Measurements from ENCODE around the gene ZCWPW1.

Gene ZCWPW1
- total RNA-seq, result 6.7 to 11.6 (median 9.9) reads per million in 3 donors

GRCh38 chr7:100428199-100428966, at the start of gene ZCWPW1:
TSS of gene ZCWPW1 (minus strand) at chr7:100428703. CDS start at chr7:100420649, 8,054 bp downstream.
- peak within 1 kb of the TSS; percentile 86 for H3K4me3 ChIP-seq (ENCODE audit: insufficient read depth, low read depth, low read length, poor library complexity, severe bottlenecking)
- H3K9me3 ChIP-seq (ENCODE audit: control insufficient read depth, low read length), result no peaks in the 10 kb centered on the region
- H3K36me3 ChIP-seq (ENCODE audit: control insufficient read depth, insufficient read depth, low read length), result peaks cover 9% of the 10 kb centered on the region
- H3K27me3 ChIP-seq (replicated peaks; ENCODE audit: control insufficient read depth, insufficient read depth, low read length, poor library complexity, severe bottlenecking), result no peaks in the 10 kb centered on the region
- peaks cover 20% of the 10 kb centered on the region for H3K4me1 ChIP-seq (ENCODE audit: control insufficient read depth, insufficient read depth, low read length, poor library complexity, severe bottlenecking)
- H3K27ac ChIP-seq (ENCODE audit: insufficient read depth, low read length, poor library complexity, severe bottlenecking), result peak within 1 kb of the TSS; percentile 100
- DNase-seq, result peak; percentile 94 to 97 (median 95)

GRCh38 chr7:100477871-100478267, 49.4 kb upstream of the ZCWPW1 start:
- Histone ChIP-seq H3K4me3 (ENCODE audit: insufficient read depth, low read depth, low read length, poor library complexity, severe bottlenecking) (peak overlapping the region; percentile 98), H3K27me3 (replicated peaks; ENCODE audit: control insufficient read depth, insufficient read depth, low read length, poor library complexity, severe bottlenecking) (no peaks in the 10 kb centered on the region), H3K27ac (ENCODE audit: insufficient read depth, low read length, poor library complexity, severe bottlenecking) (peak overlapping the region; percentile 88), H3K9me3 (ENCODE audit: control insufficient read depth, low read length) (no peaks in the 10 kb centered on the region), H3K36me3 (ENCODE audit: control insufficient read depth, insufficient read depth, low read length) (peaks cover 17% of the 10 kb centered on the region), H3K4me1 (ENCODE audit: control insufficient read depth, insufficient read depth, low read length, poor library complexity, severe bottlenecking) (peaks cover 53% of the 10 kb centered on the region)
- DNase-seq, result no peak

- no peaks in the 10 kb centered on the region for H3K9me3 ChIP-seq (ENCODE audit: control insufficient read depth, low read length)
- H3K4me1 ChIP-seq (ENCODE audit: control insufficient read depth, insufficient read depth, low read length, poor library complexity, severe bottlenecking), result peaks cover 49% of the 10 kb centered on the region
- peak overlapping the region; percentile 88 for H3K27ac ChIP-seq (ENCODE audit: insufficient read depth, low read length, poor library complexity, severe bottlenecking)
- DNase-seq, result no peak
- H3K4me3 ChIP-seq (ENCODE audit: insufficient read depth, low read depth, low read length, poor library complexity, severe bottlenecking), result peak overlapping the region; percentile 98
- peaks cover 21% of the 10 kb centered on the region for H3K36me3 ChIP-seq (ENCODE audit: control insufficient read depth, insufficient read depth, low read length)
- no peaks in the 10 kb centered on the region for H3K27me3 ChIP-seq (replicated peaks; ENCODE audit: control insufficient read depth, insufficient read depth, low read length, poor library complexity, severe bottlenecking)
Observed at GRCh38 chr7:100476903-100477870, 48.7 kb upstream of the ZCWPW1 start.

- peaks cover 49% of the 10 kb centered on the region for H3K4me1 ChIP-seq (ENCODE audit: control insufficient read depth, insufficient read depth, low read length, poor library complexity, severe bottlenecking)
- peaks cover 21% of the 10 kb centered on the region for H3K36me3 ChIP-seq (ENCODE audit: control insufficient read depth, insufficient read depth, low read length)
- H3K9me3 ChIP-seq (ENCODE audit: control insufficient read depth, low read length), result no peaks in the 10 kb centered on the region
- H3K4me3 ChIP-seq (ENCODE audit: insufficient read depth, low read depth, low read length, poor library complexity, severe bottlenecking), result peak overlapping the region; percentile 98
- H3K27ac ChIP-seq (ENCODE audit: insufficient read depth, low read length, poor library complexity, severe bottlenecking), result peak overlapping the region; percentile 88
- DNase-seq, result no peak
- H3K27me3 ChIP-seq (replicated peaks; ENCODE audit: control insufficient read depth, insufficient read depth, low read length, poor library complexity, severe bottlenecking), result no peaks in the 10 kb centered on the region
Observed at GRCh38 chr7:100476101-100476780, 47.7 kb upstream of the ZCWPW1 start.

GRCh38 chr7:100475549-100475948, 47.0 kb upstream of the ZCWPW1 start:
- H3K9me3 ChIP-seq (ENCODE audit: control insufficient read depth, low read length), result no peaks in the 10 kb centered on the region
- H3K4me3 ChIP-seq (ENCODE audit: insufficient read depth, low read depth, low read length, poor library complexity, severe bottlenecking), result no peak overlapping the region
- H3K27ac ChIP-seq (ENCODE audit: insufficient read depth, low read length, poor library complexity, severe bottlenecking), result peak overlapping the region; percentile 88
- no peak for DNase-seq
- H3K36me3 ChIP-seq (ENCODE audit: control insufficient read depth, insufficient read depth, low read length), result peaks cover 24% of the 10 kb centered on the region
- no peaks in the 10 kb centered on the region for H3K27me3 ChIP-seq (replicated peaks; ENCODE audit: control insufficient read depth, insufficient read depth, low read length, poor library complexity, severe bottlenecking)
- H3K4me1 ChIP-seq (ENCODE audit: control insufficient read depth, insufficient read depth, low read length, poor library complexity, severe bottlenecking), result peaks cover 49% of the 10 kb centered on the region

- H3K27ac ChIP-seq (ENCODE audit: insufficient read depth, low read length, poor library complexity, severe bottlenecking), result peak overlapping the region; percentile 58
Observed at GRCh38 chr7:100472854-100473499, 44.5 kb upstream of the ZCWPW1 start.

GRCh38 chr7:100472121-100472851, 43.8 kb upstream of the ZCWPW1 start:
- peaks cover 46% of the 10 kb centered on the region for H3K36me3 ChIP-seq (ENCODE audit: control insufficient read depth, insufficient read depth, low read length)
- H3K9me3 ChIP-seq (ENCODE audit: control insufficient read depth, low read length), result no peaks in the 10 kb centered on the region
- H3K4me1 ChIP-seq (ENCODE audit: control insufficient read depth, insufficient read depth, low read length, poor library complexity, severe bottlenecking), result peaks cover 44% of the 10 kb centered on the region
- H3K27ac ChIP-seq (ENCODE audit: insufficient read depth, low read length, poor library complexity, severe bottlenecking), result peak overlapping the region; percentile 58
- H3K27me3 ChIP-seq (replicated peaks; ENCODE audit: control insufficient read depth, insufficient read depth, low read length, poor library complexity, severe bottlenecking), result no peaks in the 10 kb centered on the region
- DNase-seq, result no peak
- H3K4me3 ChIP-seq (ENCODE audit: insufficient read depth, low read depth, low read length, poor library complexity, severe bottlenecking), result no peak overlapping the region

More at GRCh38 chr7:100472854-100473499, 44.5 kb upstream of the ZCWPW1 start:
- Histone ChIP-seq H3K27me3 (replicated peaks; ENCODE audit: control insufficient read depth, insufficient read depth, low read length, poor library complexity, severe bottlenecking) (no peaks in the 10 kb centered on the region), H3K4me3 (ENCODE audit: insufficient read depth, low read depth, low read length, poor library complexity, severe bottlenecking) (no peak overlapping the region), H3K4me1 (ENCODE audit: control insufficient read depth, insufficient read depth, low read length, poor library complexity, severe bottlenecking) (peaks cover 49% of the 10 kb centered on the region), H3K9me3 (ENCODE audit: control insufficient read depth, low read length) (no peaks in the 10 kb centered on the region), H3K36me3 (ENCODE audit: control insufficient read depth, insufficient read depth, low read length) (peaks cover 40% of the 10 kb centered on the region)
- no peak for DNase-seq

- H3K4me1 ChIP-seq (ENCODE audit: control insufficient read depth, insufficient read depth, low read length, poor library complexity, severe bottlenecking), result peaks cover 31% of the 10 kb centered on the region
- no peaks in the 10 kb centered on the region for H3K9me3 ChIP-seq (ENCODE audit: control insufficient read depth, low read length)
- DNase-seq, result no peak
- no peaks in the 10 kb centered on the region for H3K27me3 ChIP-seq (replicated peaks; ENCODE audit: control insufficient read depth, insufficient read depth, low read length, poor library complexity, severe bottlenecking)
- H3K27ac ChIP-seq (ENCODE audit: insufficient read depth, low read length, poor library complexity, severe bottlenecking), result no peak overlapping the region
- no peak overlapping the region for H3K4me3 ChIP-seq (ENCODE audit: insufficient read depth, low read depth, low read length, poor library complexity, severe bottlenecking)
- peaks cover 55% of the 10 kb centered on the region for H3K36me3 ChIP-seq (ENCODE audit: control insufficient read depth, insufficient read depth, low read length)
Observed at GRCh38 chr7:100471021-100471420, 42.5 kb upstream of the ZCWPW1 start.
